ENCODE data around the gene KIFC3. TPM values are rescaled to one million over a fixed set of nuclear protein-coding genes. Genes with fewer than 3 reads are reported as not detected.

The KIFC3 gene
- total and polyA plus RNA-seq, 2 of the 13 experiments (the other 11 are each of a cell fraction or from before 2014, with no cell fraction given) = 42.1 to 45.3 TPM

DNA sequence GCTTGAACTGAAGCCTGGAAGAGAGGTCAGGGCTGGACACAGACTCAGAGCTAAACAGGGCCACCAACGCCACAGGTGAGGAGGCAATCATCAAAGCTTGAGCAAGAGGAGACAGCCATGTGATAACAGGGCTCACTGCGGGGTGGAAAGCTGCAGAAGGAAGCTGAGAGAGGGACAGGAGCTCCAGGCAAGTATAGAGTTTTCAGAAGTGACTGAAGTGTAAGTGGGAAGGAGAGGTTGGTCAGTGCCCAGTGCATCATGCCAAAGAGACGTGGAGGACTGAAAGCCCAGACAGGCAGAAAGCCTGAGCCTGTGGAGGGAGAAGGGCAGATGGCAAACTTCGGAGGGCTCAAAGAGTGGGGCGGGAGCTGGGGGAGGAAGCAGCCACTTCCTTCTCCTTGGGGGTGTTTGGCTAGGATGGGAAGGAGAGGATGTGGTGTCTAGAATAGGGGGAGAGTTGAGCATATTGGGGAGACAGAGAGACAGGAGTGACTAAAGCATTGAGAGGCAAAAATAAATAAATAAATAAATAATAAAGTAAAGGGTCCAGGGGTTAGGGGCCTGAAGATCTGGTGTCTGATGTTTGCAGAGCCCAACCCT is 2.6 kb downstream of the KIFC3 start (continued):
- TF ChIP-seq, protein P1, sequence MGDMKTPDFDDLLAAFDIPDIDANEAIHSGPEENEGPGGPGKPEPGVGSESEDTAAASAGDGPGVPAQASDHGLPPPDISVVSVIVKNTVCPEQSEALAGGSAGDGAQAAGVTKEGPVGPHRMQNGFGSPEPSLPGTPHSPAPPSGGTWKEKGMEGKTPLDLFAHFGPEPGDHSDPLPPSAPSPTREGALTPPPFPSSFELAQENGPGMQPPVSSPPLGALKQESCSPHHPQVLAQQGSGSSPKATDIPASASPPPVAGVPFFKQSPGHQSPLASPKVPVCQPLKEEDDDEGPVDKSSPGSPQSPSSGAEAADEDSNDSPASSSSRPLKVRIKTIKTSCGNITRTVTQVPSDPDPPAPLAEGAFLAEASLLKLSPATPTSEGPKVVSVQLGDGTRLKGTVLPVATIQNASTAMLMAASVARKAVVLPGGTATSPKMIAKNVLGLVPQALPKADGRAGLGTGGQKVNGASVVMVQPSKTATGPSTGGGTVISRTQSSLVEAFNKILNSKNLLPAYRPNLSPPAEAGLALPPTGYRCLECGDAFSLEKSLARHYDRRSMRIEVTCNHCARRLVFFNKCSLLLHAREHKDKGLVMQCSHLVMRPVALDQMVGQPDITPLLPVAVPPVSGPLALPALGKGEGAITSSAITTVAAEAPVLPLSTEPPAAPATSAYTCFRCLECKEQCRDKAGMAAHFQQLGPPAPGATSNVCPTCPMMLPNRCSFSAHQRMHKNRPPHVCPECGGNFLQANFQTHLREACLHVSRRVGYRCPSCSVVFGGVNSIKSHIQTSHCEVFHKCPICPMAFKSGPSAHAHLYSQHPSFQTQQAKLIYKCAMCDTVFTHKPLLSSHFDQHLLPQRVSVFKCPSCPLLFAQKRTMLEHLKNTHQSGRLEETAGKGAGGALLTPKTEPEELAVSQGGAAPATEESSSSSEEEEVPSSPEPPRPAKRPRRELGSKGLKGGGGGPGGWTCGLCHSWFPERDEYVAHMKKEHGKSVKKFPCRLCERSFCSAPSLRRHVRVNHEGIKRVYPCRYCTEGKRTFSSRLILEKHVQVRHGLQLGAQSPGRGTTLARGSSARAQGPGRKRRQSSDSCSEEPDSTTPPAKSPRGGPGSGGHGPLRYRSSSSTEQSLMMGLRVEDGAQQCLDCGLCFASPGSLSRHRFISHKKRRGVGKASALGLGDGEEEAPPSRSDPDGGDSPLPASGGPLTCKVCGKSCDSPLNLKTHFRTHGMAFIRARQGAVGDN (CRISPR knock-in tag; IDR thresholded peaks at IDR 0.05) = 0 out of 2 replicates have a peak, but pooled peaks have one; percentile 3
- TF ChIP-seq ZNF558 (CRISPR knock-in tag; IDR thresholded peaks at IDR 0.05; ENCODE audit: borderline replicate concordance) (no peak), NR1H2 (CRISPR knock-in tag; IDR thresholded peaks at IDR 0.05; ENCODE audit: borderline replicate concordance, low read depth) (no peak; the same call in 1 of the 2 replicates), ZNF546 (CRISPR knock-in tag; conservative IDR thresholded peaks at IDR 0.05) (no peak), ZNF737 (CRISPR knock-in tag; IDR thresholded peaks at IDR 0.05; ENCODE audit: borderline replicate concordance) (no peak), ATF3 (CRISPR knock-in tag; IDR thresholded peaks at IDR 0.05) (no peak), ARID2 (CRISPR knock-in tag; IDR thresholded peaks at IDR 0.05; ENCODE audit: borderline replicate concordance) (no peak), ZBTB7B (CRISPR knock-in tag; IDR thresholded peaks at IDR 0.05) (no peak), ZNF274 (CRISPR knock-in tag; IDR thresholded peaks at IDR 0.05) (0 out of 2 replicates have a peak, but pooled peaks have one; percentile 31), ZNF3 (CRISPR knock-in tag; IDR thresholded peaks at IDR 0.05) (no peak), ZNF605 (CRISPR knock-in tag; IDR thresholded peaks at IDR 0.05) (0 out of 2 replicates have a peak, but pooled peaks have one; percentile 6), ZSCAN25 (CRISPR knock-in tag; IDR thresholded peaks at IDR 0.05) (no peak), RERE (CRISPR knock-in tag; IDR thresholded peaks at IDR 0.05; ENCODE audit: low read depth) (no peak), ZNF75D (CRISPR knock-in tag; IDR thresholded peaks at IDR 0.05; ENCODE audit: borderline replicate concordance) (no peak), DR1 (CRISPR knock-in tag; IDR thresholded peaks at IDR 0.05) (no peak)
- TF ChIP-seq, protein P2, sequence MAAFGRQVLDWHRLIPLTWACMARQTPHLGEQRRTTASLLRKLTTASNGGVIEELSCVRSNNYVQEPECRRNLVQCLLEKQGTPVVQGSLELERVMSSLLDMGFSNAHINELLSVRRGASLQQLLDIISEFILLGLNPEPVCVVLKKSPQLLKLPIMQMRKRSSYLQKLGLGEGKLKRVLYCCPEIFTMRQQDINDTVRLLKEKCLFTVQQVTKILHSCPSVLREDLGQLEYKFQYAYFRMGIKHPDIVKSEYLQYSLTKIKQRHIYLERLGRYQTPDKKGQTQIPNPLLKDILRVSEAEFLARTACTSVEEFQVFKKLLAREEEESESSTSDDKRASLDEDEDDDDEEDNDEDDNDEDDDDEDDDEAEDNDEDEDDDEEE (CRISPR knock-in tag; IDR thresholded peaks at IDR 0.05) = no peak
- TF ChIP-seq, protein P3, sequence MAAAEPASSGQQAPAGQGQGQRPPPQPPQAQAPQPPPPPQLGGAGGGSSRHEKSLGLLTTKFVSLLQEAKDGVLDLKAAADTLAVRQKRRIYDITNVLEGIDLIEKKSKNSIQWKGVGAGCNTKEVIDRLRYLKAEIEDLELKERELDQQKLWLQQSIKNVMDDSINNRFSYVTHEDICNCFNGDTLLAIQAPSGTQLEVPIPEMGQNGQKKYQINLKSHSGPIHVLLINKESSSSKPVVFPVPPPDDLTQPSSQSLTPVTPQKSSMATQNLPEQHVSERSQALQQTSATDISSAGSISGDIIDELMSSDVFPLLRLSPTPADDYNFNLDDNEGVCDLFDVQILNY (CRISPR knock-in tag; conservative IDR thresholded peaks at IDR 0.05) = no peak

All from HepG2 (cell line).